ENCODE results near the gene SORCS3.

The SORCS3 gene

GRCh38 chr10:105192146-105192545, 551.1 kb downstream of the SORCS3 start:
- no peak for DNase-seq

- DNase-seq: no peak
These were observed 551.8 kb downstream of the SORCS3 start for GRCh38 chr10:105192861-105193260.

- no peak for DNase-seq
These were observed 554.7 kb downstream of the SORCS3 start for GRCh38 chr10:105195831-105196230.

GRCh38 chr10:105197598-105198364, 556.7 kb downstream of the SORCS3 start:
- no peak for DNase-seq

GRCh38 chr10:105206616-105207015, 565.5 kb downstream of the SORCS3 start:
- DNase-seq: no peak

- DNase-seq: no peak
These were observed 566.4 kb downstream of the SORCS3 start for GRCh38 chr10:105207476-105207995.

GRCh38 chr10:105210546-105210945, 569.5 kb downstream of the SORCS3 start:
- no peak for DNase-seq

GRCh38 chr10:105237685-105238084, 596.6 kb downstream of the SORCS3 start:
- no peak for DNase-seq

- DNase-seq: no peak
These were observed 598.5 kb downstream of the SORCS3 start for GRCh38 chr10:105239311-105240219.

- no peak for DNase-seq
These were observed 600.2 kb downstream of the SORCS3 start for GRCh38 chr10:105241254-105241653.

GRCh38 chr10:105243381-105243780, 602.3 kb downstream of the SORCS3 start:
- DNase-seq: no peak

- no peak for DNase-seq
These were observed 602.7 kb downstream of the SORCS3 start for GRCh38 chr10:105243825-105244224.

GRCh38 chr10:105247831-105248499, 606.9 kb downstream of the SORCS3 start:
- no peak for DNase-seq

- DNase-seq: no peak
These were observed 611.8 kb downstream of the SORCS3 start for GRCh38 chr10:105252911-105253310.

GRCh38 chr10:105253515-105254212, 612.6 kb downstream of the SORCS3 start:
- DNase-seq: no peak

GRCh38 chr10:105258036-105258673, 617.1 kb downstream of the SORCS3 start:
- DNase-seq: no peak

GRCh38 chr10:105258674-105259065, 617.6 kb downstream of the SORCS3 start:
- no peak for DNase-seq

GRCh38 chr10:105259201-105259600, 618.1 kb downstream of the SORCS3 start:
- no peak for DNase-seq

- no peak for DNase-seq
These were observed 621.6 kb downstream of the SORCS3 start for GRCh38 chr10:105262666-105263065.

- no peak for DNase-seq
These were observed 626.0 kb downstream of the SORCS3 start for GRCh38 chr10:105266966-105267539.

GRCh38 chr10:105268961-105269360, 627.9 kb downstream of the SORCS3 start:
- no peak for DNase-seq
